Mesenchymal stem cell (in vitro differentiated cells and primary cell): ENCODE data around the gene REX1BD.

Experiments used
- DNase-seq: peaks from one replicate; pipeline ENCODE4 v3.0.0-alpha.2; 2013
- H2AFZ ChIP-seq: one replicate; pipeline ENCODE4 v1.6.1; 2013; ENCODE audit warnings: low read depth, mild to moderate bottlenecking, control low read depth, inconsistent platforms, low read length, moderate library complexity
- H2AK5ac ChIP-seq: 2 replicates; pipeline ENCODE4 v1.6.1; 2013; ENCODE audit warnings: low read length, moderate library complexity, mild to moderate bottlenecking, inconsistent platforms; ENCODE audit not compliant: severe bottlenecking
- H2BK120ac ChIP-seq: one replicate; pipeline ENCODE4 v1.6.1; 2013; ENCODE audit warnings: low read depth, mild to moderate bottlenecking, inconsistent platforms, low read length, moderate library complexity
- H2BK12ac ChIP-seq, 2 experiments: one replicate each; pipeline ENCODE4 v1.6.1; 2013; ENCODE audit warnings: inconsistent platforms in 2 of 2, low read length in 2 of 2, mild to moderate bottlenecking in 2 of 2, moderate library complexity in 2 of 2, control low read depth in 1 of 2
- H2BK15ac ChIP-seq: one replicate; pipeline ENCODE4 v1.6.1; 2013; ENCODE audit warnings: mild to moderate bottlenecking, low read depth, inconsistent platforms; ENCODE audit not compliant: poor library complexity, severe bottlenecking
- H2BK5ac ChIP-seq: 2 replicates; pipeline ENCODE4 v1.6.1; 2013; ENCODE audit warnings: low read depth, mild to moderate bottlenecking, low read length, control low read depth, inconsistent platforms; ENCODE audit not compliant: poor library complexity, severe bottlenecking
- H3K14ac ChIP-seq, 2 experiments: one replicate each; pipeline ENCODE4 v1.6.1; 2013; ENCODE audit warnings: inconsistent platforms in 2 of 2, low read length in 2 of 2, control low read depth in 1 of 2, mild to moderate bottlenecking in 1 of 2, moderate library complexity in 1 of 2
- H3K18ac ChIP-seq, 2 experiments: one replicate each; pipeline ENCODE4 v1.6.1; 2013; ENCODE audit warnings: inconsistent platforms in 2 of 2, low read length in 2 of 2, control low read depth in 1 of 2, low read depth in 1 of 2, mild to moderate bottlenecking in 1 of 2
- H3K23ac ChIP-seq, 2 experiments: one replicate each; pipeline ENCODE4 v1.6.1; 2013; ENCODE audit warnings: inconsistent platforms in 2 of 2, low read length in 2 of 2, mild to moderate bottlenecking in 2 of 2, moderate library complexity in 2 of 2, control low read depth in 1 of 2
- H3K27ac ChIP-seq: 2 replicates; pipeline ENCODE4 v1.5.1; 2013; ENCODE audit warnings: mild to moderate bottlenecking, moderate library complexity, low read length, control low read depth, inconsistent platforms; ENCODE audit not compliant: poor library complexity, severe bottlenecking
- H3K27me3 ChIP-seq, 2 experiments: 2 replicates each; pipeline versions ENCODE4 v1.6.1 to v1.7.0; 2013; ENCODE audit warnings: low read length in 2 of 2, mild to moderate bottlenecking in 2 of 2, moderate library complexity in 2 of 2, control low read depth in 1 of 2, inconsistent platforms in 1 of 2; ENCODE audit not compliant: control insufficient read depth in 1 of 2, insufficient read depth in 1 of 2
- H3K36me3 ChIP-seq, 2 experiments: 2 replicates each; pipeline versions ENCODE4 v1.6.1 to v1.7.0; 2013; ENCODE audit warnings: low read length in 2 of 2, control low read depth in 1 of 2, inconsistent platforms in 1 of 2, low read depth in 1 of 2, mild to moderate bottlenecking in 1 of 2; ENCODE audit not compliant: insufficient read depth in 2 of 2, control insufficient read depth in 1 of 2
- H3K4ac ChIP-seq, 2 experiments: one replicate each; pipeline ENCODE4 v1.6.1; 2013; ENCODE audit warnings: inconsistent platforms in 2 of 2, low read length in 2 of 2, mild to moderate bottlenecking in 2 of 2, moderate library complexity in 2 of 2, control low read depth in 1 of 2, low read depth in 1 of 2
- H3K4me1 ChIP-seq: 2 replicates; pipeline ENCODE4 v1.6.1; 2013; ENCODE audit warnings: low read depth, low read length, control low read depth; ENCODE audit not compliant: control insufficient read depth, insufficient read depth
- H3K4me2 ChIP-seq: 2 replicates; pipeline ENCODE4 v1.6.1; 2013; ENCODE audit warnings: low read length, mild to moderate bottlenecking, inconsistent platforms; ENCODE audit not compliant: poor library complexity, severe bottlenecking
- H3K4me3 ChIP-seq, 2 experiments: 2 replicates each; pipeline versions ENCODE4 v1.5.1 to v1.7.0; 2013; ENCODE audit warnings: low read length in 2 of 2, mild to moderate bottlenecking in 2 of 2, control low read depth in 1 of 2, low read depth in 1 of 2; ENCODE audit not compliant: insufficient read depth in 1 of 2
- H3K79me1 ChIP-seq: replicated peaks from 2 replicates; pipeline ENCODE4 v1.6.1; 2013; ENCODE audit warnings: mild to moderate bottlenecking, control low read depth, low read length, inconsistent platforms; ENCODE audit not compliant: poor library complexity, severe bottlenecking
- H3K9ac ChIP-seq: 2 replicates; pipeline ENCODE4 v1.7.0; 2013; ENCODE audit warnings: mild to moderate bottlenecking, low read length, moderate library complexity
- H3K9me3 ChIP-seq: 2 replicates; pipeline ENCODE4 v1.7.0; 2013; ENCODE audit warnings: mild to moderate bottlenecking, low read length; ENCODE audit not compliant: control insufficient read depth
- H4K8ac ChIP-seq: one replicate; pipeline ENCODE4 v1.6.1; 2013; ENCODE audit warnings: inconsistent platforms, mild to moderate bottlenecking, low read length, moderate library complexity
- H4K91ac ChIP-seq: one replicate; pipeline ENCODE4 v1.6.1; 2013; ENCODE audit warnings: mild to moderate bottlenecking, low read length, inconsistent platforms
- WGBS: methylation state at CpG from one replicate; pipeline ENCODE4 v1.1.7; 2013; ENCODE audit warnings: mixed read lengths; 5-methylcytosine and 5-hydroxymethylcytosine counted together

Gene REX1BD

DNA sequence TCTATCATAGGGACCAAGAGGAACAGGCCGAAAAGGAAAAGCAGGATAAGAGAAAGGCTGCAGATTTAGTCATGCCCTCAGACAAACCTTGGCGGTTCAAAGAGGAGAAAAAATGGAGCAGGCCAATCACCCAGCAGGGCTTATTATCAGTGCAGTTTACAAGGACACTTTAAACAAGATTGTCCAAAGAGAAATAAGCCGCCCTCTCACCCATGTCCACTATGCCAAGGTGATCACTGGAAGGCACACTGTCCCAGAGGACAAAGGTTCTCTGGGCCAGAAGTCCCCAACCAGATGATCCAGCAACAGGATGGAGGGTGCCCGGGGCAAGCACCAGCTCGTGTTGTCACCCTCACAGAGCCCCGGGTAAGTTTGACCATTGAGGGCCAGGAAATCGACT lies 8.3 kb upstream of the REX1BD start:
- Histone ChIP-seq H2BK12ac (no peak overlapping the region), H3K9me3 (no peaks in the 10 kb centered on the region), H3K9ac (no peak overlapping the region), H2AFZ (no peak overlapping the region), H3K14ac (no peak overlapping the region), H4K8ac (no peak overlapping the region), H3K4me2 (no peak overlapping the region), H2AK5ac (no peak overlapping the region), H4K91ac (no peak overlapping the region), H3K4me3 (no peak overlapping the region), H2BK15ac (no peak overlapping the region), H2BK5ac (no peak overlapping the region), H2BK120ac (no peak overlapping the region), H3K4me1 (no peaks in the 10 kb centered on the region), H3K18ac (no peak overlapping the region), H3K27ac (no peak overlapping the region), H3K23ac (no peak overlapping the region), H3K79me1 (peaks cover 3% of the 10 kb centered on the region), H3K4ac (no peak overlapping the region), H3K36me3 (peaks cover 30 to 32% of the 10 kb centered on the region in 2 experiments), H3K27me3 (no peaks in the 10 kb centered on the region)
- DNase-seq = no peak
- 83% methylated on average over 7 of the region's 7 CpGs for WGBS

DNA sequence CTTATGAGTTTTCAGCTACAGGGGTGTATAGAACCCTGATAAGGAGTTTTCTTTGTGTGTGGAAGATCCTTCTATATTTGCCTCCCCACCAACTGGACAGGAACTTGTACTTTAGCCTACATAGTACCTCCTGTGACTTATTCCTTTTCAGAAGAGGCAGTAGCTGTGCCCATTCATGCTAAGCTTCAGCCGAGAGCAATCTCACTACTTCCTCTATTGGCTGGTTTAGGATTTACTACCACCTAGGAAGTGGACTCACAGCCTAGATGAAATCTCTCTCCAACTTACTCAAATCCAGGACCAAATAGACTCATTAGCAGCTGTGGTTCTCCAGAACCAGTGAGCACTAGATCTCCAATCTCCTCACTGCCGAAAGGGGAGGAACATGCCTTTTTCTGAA lies 2.3 kb upstream of the REX1BD start:
- DNase-seq = no peak
- Histone ChIP-seq H3K4me3 (no peak overlapping the region), H2BK15ac (no peak overlapping the region), H3K18ac (no peak overlapping the region), H2AFZ (no peak overlapping the region), H2AK5ac (no peak overlapping the region), H4K8ac (no peak overlapping the region), H3K27ac (no peak overlapping the region), H3K14ac (no peak overlapping the region), H3K4ac (no peak overlapping the region), H3K9me3 (no peaks in the 10 kb centered on the region), H2BK12ac (no peak overlapping the region), H3K4me2 (no peak overlapping the region), H3K27me3 (no peaks in the 10 kb centered on the region), H3K23ac (no peak overlapping the region), H3K36me3 (peaks cover 8 to 9% of the 10 kb centered on the region in 2 experiments), H2BK120ac (no peak overlapping the region), H3K9ac (peak overlapping the region; percentile 32), H3K79me1 (peaks cover 2% of the 10 kb centered on the region), H2BK5ac (no peak overlapping the region), H3K4me1 (peaks cover 23% of the 10 kb centered on the region), H4K91ac (no peak overlapping the region)
- WGBS = 87% methylated on average over 2 of the region's 2 CpGs

DNA sequence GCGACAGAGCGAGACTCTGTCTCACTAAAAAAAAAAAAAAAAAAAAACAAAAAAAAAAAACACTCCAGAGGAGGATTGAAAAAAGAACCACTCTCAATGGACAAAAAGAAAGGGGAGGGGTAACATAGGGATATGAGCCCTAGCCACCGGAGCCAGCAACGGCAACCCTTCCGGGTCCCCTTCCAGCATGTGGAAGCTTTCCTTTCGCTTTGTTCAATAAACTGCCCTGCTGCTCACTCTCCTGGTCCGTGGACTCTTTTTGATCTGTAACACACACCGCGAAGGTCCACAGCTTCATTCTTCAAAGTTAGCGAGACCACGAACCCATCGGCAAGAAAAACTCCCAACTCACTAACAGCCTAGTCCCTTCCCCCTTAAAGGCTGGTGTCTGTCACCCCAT lies 1.0 kb upstream of the REX1BD start:
- H2AFZ ChIP-seq = no peak overlapping the region

DNA sequence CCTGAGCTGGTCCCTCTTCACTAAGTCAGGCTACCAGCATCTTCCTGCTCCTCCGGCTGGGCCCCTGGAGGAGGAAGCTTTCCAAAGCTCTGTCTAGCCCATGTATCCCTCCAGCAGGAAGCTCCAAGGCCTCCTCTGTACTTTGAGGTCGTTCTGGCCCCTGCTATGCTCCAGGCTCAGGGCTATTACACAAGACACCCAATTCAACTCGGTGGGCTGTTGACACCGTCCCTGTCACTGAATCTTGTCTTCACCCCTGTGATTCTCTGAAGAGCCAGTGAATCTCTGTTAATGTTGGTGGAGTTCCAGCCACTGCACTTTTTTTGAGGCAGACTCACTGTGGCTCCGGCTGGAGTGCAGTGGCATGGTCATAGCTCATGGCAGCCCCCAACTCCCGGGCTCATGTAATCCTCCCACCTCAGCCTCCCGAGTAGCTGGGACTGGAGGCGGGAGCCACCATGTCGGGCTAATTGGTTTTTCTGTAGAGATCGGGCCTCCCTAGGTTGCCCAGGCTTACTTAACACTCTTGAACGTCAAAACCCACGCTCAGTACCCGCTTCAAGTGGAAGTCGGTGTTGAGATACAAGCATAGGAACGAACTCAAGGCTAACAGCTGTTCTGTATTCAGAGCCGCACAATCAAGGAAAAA lies 512 bp upstream of the REX1BD start:
- no peak overlapping the region for H2BK15ac ChIP-seq
- H3K14ac ChIP-seq = no peak overlapping the region
- peaks cover 23% of the 10 kb centered on the region for H3K4me1 ChIP-seq
- no peaks in the 10 kb centered on the region for H3K27me3 ChIP-seq
- H3K4ac ChIP-seq = peak overlapping the region; percentile 17 to 28
- H2BK120ac ChIP-seq = no peak overlapping the region
- H3K79me1 ChIP-seq = peaks cover 2% of the 10 kb centered on the region
- H3K9me3 ChIP-seq = no peaks in the 10 kb centered on the region
- H3K36me3 ChIP-seq = peaks cover 9 to 16% of the 10 kb centered on the region in 2 experiments
- H3K4me2 ChIP-seq = peak overlapping the region; percentile 99
- H2BK12ac ChIP-seq = no peak overlapping the region
- no peak overlapping the region for H2BK5ac ChIP-seq
- peak overlapping the region; percentile 93 for H3K4me3 ChIP-seq
- DNase-seq = no peak
- H3K23ac ChIP-seq = no peak overlapping the region
- peak overlapping the region; percentile 50 to 97 for H3K18ac ChIP-seq
- H3K27ac ChIP-seq = peak overlapping the region; percentile 9
- no peak overlapping the region for H2AK5ac ChIP-seq
- peak overlapping the region; percentile 89 for H3K9ac ChIP-seq
- 54% methylated on average over 16 of the region's 16 CpGs for WGBS
- peak overlapping the region; percentile 97 for H4K8ac ChIP-seq
- H4K91ac ChIP-seq = no peak overlapping the region
- peak overlapping the region; percentile 20 for H2AFZ ChIP-seq

More for the DNA sequence above, 1.0 kb upstream of the REX1BD start:
- Histone ChIP-seq H3K4me2 (peak overlapping the region; percentile 5), H3K18ac (no peak overlapping the region), H4K91ac (no peak overlapping the region), H3K9me3 (no peaks in the 10 kb centered on the region), H3K23ac (no peak overlapping the region), H2BK120ac (no peak overlapping the region), H3K79me1 (peaks cover 2% of the 10 kb centered on the region), H3K4me1 (peaks cover 23% of the 10 kb centered on the region), H2BK15ac (no peak overlapping the region), H3K9ac (peak overlapping the region; percentile 89), H2BK5ac (no peak overlapping the region), H4K8ac (peak overlapping the region; percentile 97), H3K14ac (no peak overlapping the region), H3K27ac (no peak overlapping the region), H2AK5ac (no peak overlapping the region), H3K4me3 (peak overlapping the region in 1 of 2 experiments; percentile 93), H3K27me3 (no peaks in the 10 kb centered on the region), H2BK12ac (no peak overlapping the region), H3K36me3 (peaks cover 9 to 16% of the 10 kb centered on the region in 2 experiments), H3K4ac (no peak overlapping the region)
- DNase-seq = no peak
- WGBS = 97% methylated on average over 10 of the region's 12 CpGs
